CD14-positive monocyte (primary cell): ENCODE results near the gene CES3. TPM values are rescaled to one million over a fixed set of nuclear protein-coding genes. Genes with fewer than 3 reads are reported as not detected.

Experiments used
- DNase-seq, 3 donors: peaks; one replicate each; pipeline ENCODE4 v3.0.0-alpha.2; 2011 to 2022
- H2AFZ ChIP-seq: 2 replicates; pipeline ENCODE4 v1.6.0; 2012; ENCODE audit warnings: mild to moderate bottlenecking, low read depth, low read length, inconsistent platforms; ENCODE audit not compliant: insufficient read depth, poor library complexity, severe bottlenecking
- H3K27ac ChIP-seq, 2 donors: 1 replicate in 1 of 2; 2 replicates in 1 of 2; pipeline ENCODE4 v1.5.1; 2012 to 2013; ENCODE audit warnings: low read length in 2 of 2, control low read depth in 1 of 2, inconsistent platforms in 1 of 2, low read depth in 1 of 2, mild to moderate bottlenecking in 1 of 2
- H3K27me3 ChIP-seq, 2 donors: one replicate each; pipeline versions ENCODE4 v1.6.0 to v1.6.1; 2011 to 2013; ENCODE audit warnings: low read length in 2 of 2; ENCODE audit not compliant: control insufficient read depth in 2 of 2, insufficient read depth in 2 of 2
- H3K36me3 ChIP-seq, 2 donors: replicated peaks in 1 of 2; 1 replicate in 1 of 2; 2 replicates in 1 of 2; pipeline versions ENCODE4 v1.5.1 to v1.6.1; 2012 to 2013; ENCODE audit warnings: low read length in 2 of 2, control low read depth in 1 of 2, inconsistent platforms in 1 of 2, mild to moderate bottlenecking in 1 of 2; ENCODE audit not compliant: insufficient read depth in 2 of 2, control insufficient read depth in 1 of 2
- H3K4me1 ChIP-seq, 2 donors: 1 replicate in 1 of 2; 2 replicates in 1 of 2; pipeline versions ENCODE4 v1.5.1 to v1.6.1; 2012 to 2013; ENCODE audit warnings: low read length in 2 of 2, control low read depth in 1 of 2, inconsistent platforms in 1 of 2, mild to moderate bottlenecking in 1 of 2, moderate library complexity in 1 of 2; ENCODE audit not compliant: insufficient read depth in 2 of 2, control insufficient read depth in 1 of 2
- H3K4me2 ChIP-seq: replicated peaks from 2 replicates; pipeline ENCODE3; 2012; ENCODE audit warnings: low read length, moderate library complexity, mild to moderate bottlenecking; ENCODE audit not compliant: poor library complexity, severe bottlenecking; ENCODE audit errors: extremely low read depth
- H3K4me3 ChIP-seq, 3 experiments: fragments of 200-600 bp in 1 of 3; sonication (generic) in 1 of 3; replicated peaks in 1 of 3; 1 replicate in 2 of 3; 2 replicates in 1 of 3; pipeline ENCODE4 v1.5.1; 2011 to 2013; ENCODE audit warnings: low read length in 3 of 3, mild to moderate bottlenecking in 3 of 3, control low read depth in 2 of 3, low read depth in 2 of 3, inconsistent platforms in 1 of 3, moderate library complexity in 1 of 3
- H3K79me2 ChIP-seq: 2 replicates; pipeline ENCODE4 v1.6.0; 2012; ENCODE audit warnings: mild to moderate bottlenecking, control low read depth, inconsistent platforms, low read length, moderate library complexity; ENCODE audit not compliant: insufficient read depth
- H3K9ac ChIP-seq: 2 replicates; pipeline ENCODE4 v1.6.0; 2017; ENCODE audit warnings: low read length, mild to moderate bottlenecking; ENCODE audit not compliant: insufficient read depth, poor library complexity, severe bottlenecking
- H3K9me3 ChIP-seq, 2 donors: replicated peaks in 1 of 2; 1 replicate in 1 of 2; 2 replicates in 1 of 2; pipeline versions ENCODE4 v1.5.1 to v1.6.1; 2012 to 2013; ENCODE audit warnings: low read length in 2 of 2, control low read depth in 1 of 2; ENCODE audit not compliant: control insufficient read depth in 1 of 2, insufficient read depth in 1 of 2
- H4K20me1 ChIP-seq: 2 replicates; pipeline ENCODE4 v1.6.0; 2012; ENCODE audit warnings: mild to moderate bottlenecking, low read length, control low read depth, moderate library complexity; ENCODE audit not compliant: insufficient read depth
- H3K27ac Mint-ChIP-seq, 7 donors: one replicate each; pipeline ENCODE4 v1.8.0; 2020; ENCODE audit warnings: mild to moderate bottlenecking in 7 of 7, mixed read lengths in 7 of 7, moderate library complexity in 6 of 7, inconsistent platforms in 2 of 7
- H3K27me3 Mint-ChIP-seq, 3 donors: one replicate each; pipeline ENCODE4 v1.8.0; 2021 to 2022; ENCODE audit warnings: low read depth in 3 of 3, mild to moderate bottlenecking in 3 of 3, mixed read lengths in 3 of 3, moderate library complexity in 3 of 3, inconsistent platforms in 1 of 3
- H3K36me3 Mint-ChIP-seq, 2 donors: one replicate each; pipeline ENCODE4 v1.8.0; 2020; ENCODE audit warnings: mixed read lengths in 2 of 2, inconsistent platforms in 1 of 2, mild to moderate bottlenecking in 1 of 2
- H3K4me1 Mint-ChIP-seq: one replicate; pipeline ENCODE4 v1.8.0; 2020; ENCODE audit warnings: mild to moderate bottlenecking, mixed read lengths
- H3K4me3 Mint-ChIP-seq, 2 donors: one replicate each; pipeline ENCODE4 v1.8.0; 2020; ENCODE audit warnings: mild to moderate bottlenecking in 2 of 2, mixed read lengths in 2 of 2, moderate library complexity in 1 of 2
- H3K9me3 Mint-ChIP-seq, 7 donors: one replicate each; pipeline ENCODE4 v1.8.0; 2020 to 2022; ENCODE audit warnings: mixed read lengths in 7 of 7, mild to moderate bottlenecking in 6 of 7, moderate library complexity in 6 of 7, inconsistent platforms in 2 of 7
- CTCF ChIP-seq: fragments of 200-600 bp; IDR thresholded peaks from one replicate; pipeline ENCODE4 v1.8.0; 2022; ENCODE audit warnings: antibody characterized with exemption, mild to moderate bottlenecking
- WGBS: methylation state at CpG from one replicate; pipeline ENCODE4 v1.1.5; 2013; ENCODE audit warnings: missing lambda C conversion rate; ENCODE audit not compliant: insufficient coverage; 5-methylcytosine and 5-hydroxymethylcytosine counted together
- intact Hi-C, 2 donors: fragments of 100-400 bp; cut with micrococcal nuclease; formaldehyde crosslinking; loops; one replicate each; pipeline versions ENCODE4 v1.15.0 to v1.15.1; 2023
- polyA plus RNA-seq, 3 donors: library from polyadenylated mRNA; depleted of rRNA in 1 of 3; unstranded in 2 of 3; stranded (reverse) in 1 of 3; fragments of 300-500 nt in 2 of 3; fragments of >200 nt in 1 of 3; fragmentation: Illumina TruSeq in 2 of 3; gene quantifications; 1 replicate in 2 of 3; 2 replicates in 1 of 3; pipeline ENCODE4 v1.2.3, GENCODE V29; 2012 to 2021

CES3 gene
- polyA plus RNA-seq, 3 donors, result 0.48 TPM; not detected in 2

GRCh38 chr16:67013823-67014633 lies 53.0 kb downstream of the CES3 start:
- H3K36me3 ChIP-seq, result no peaks in the 10 kb centered on the region
- H3K79me2 ChIP-seq, result no peaks in the 10 kb centered on the region
- H3K27me3 Mint-ChIP-seq, result peaks cover 45 to 54% (median 49%) of the 10 kb centered on the region in 3 donors
- H3K27ac ChIP-seq, result no peak overlapping the region
- H3K27ac Mint-ChIP-seq, result no peak overlapping the region
- H3K9me3 Mint-ChIP-seq, result peaks cover 0 to 7% (median 2%) of the 10 kb centered on the region in 7 donors
- peak overlapping the region; percentile 21 to 72 (median 29) for H3K4me3 ChIP-seq
- H3K4me1 ChIP-seq, result peaks cover 8 to 14% of the 10 kb centered on the region in 2 donors
- peak overlapping the region; percentile 73 for H3K4me2 ChIP-seq
- H3K9ac ChIP-seq, result peak overlapping the region; percentile 64
- peaks cover 10% of the 10 kb centered on the region for H3K4me1 Mint-ChIP-seq
- peaks cover 0 to 3% of the 10 kb centered on the region in 2 donors for H3K36me3 Mint-ChIP-seq
- intact Hi-C loops, result no loop called here
- under 1% methylated on average over 67 of the region's 70 CpGs for WGBS
- H3K27me3 ChIP-seq, result peaks cover 14 to 48% of the 10 kb centered on the region in 2 donors
- H4K20me1 ChIP-seq, result no peaks in the 10 kb centered on the region
- H2AFZ ChIP-seq, result peak overlapping the region; percentile 80
- H3K4me3 Mint-ChIP-seq, result peak overlapping the region; percentile 76 to 90
- H3K9me3 ChIP-seq, result peaks cover 0 to 7% of the 10 kb centered on the region in 2 donors
- TF ChIP-seq CTCF, result peak; percentile 41
- peak in 2 of 3 donors; percentile 11 to 28 for DNase-seq

- 100% methylated on average over 1 of the region's 6 CpGs for WGBS
- intact Hi-C loops, result loop anchor here (5.0 kb wide), 1 partner anchor 143 kb away; the partner anchor contains the start of genes FBXL8 (in 2 of the 2) and TRADD (in 2 of the 2)
- H3K27ac Mint-ChIP-seq, result peak overlapping the region in 1 of 7 donors; percentile 66
- peaks cover 45 to 52% (median 49%) of the 10 kb centered on the region in 3 donors for H3K27me3 Mint-ChIP-seq
- H3K4me3 Mint-ChIP-seq, result peak overlapping the region in 1 of 2 donors; percentile 90
- peaks cover 8 to 14% of the 10 kb centered on the region in 2 donors for H3K4me1 ChIP-seq
- H3K4me3 ChIP-seq, result peak overlapping the region in 2 of 3 experiments; percentile 29 to 72
- no peak for TF ChIP-seq CTCF
- no peak overlapping the region for H3K27ac ChIP-seq
- H4K20me1 ChIP-seq, result no peaks in the 10 kb centered on the region
- H3K36me3 Mint-ChIP-seq, result peaks cover 0 to 3% of the 10 kb centered on the region in 2 donors
- peaks cover 0 to 7% of the 10 kb centered on the region in 2 donors for H3K9me3 ChIP-seq
- H3K4me1 Mint-ChIP-seq, result peaks cover 10% of the 10 kb centered on the region
- DNase-seq, result no peak
- peaks cover 0 to 7% (median 2%) of the 10 kb centered on the region in 7 donors for H3K9me3 Mint-ChIP-seq
- H3K36me3 ChIP-seq, result no peaks in the 10 kb centered on the region
- H3K79me2 ChIP-seq, result no peaks in the 10 kb centered on the region
- peak overlapping the region; percentile 73 for H3K4me2 ChIP-seq
- no peak overlapping the region for H3K9ac ChIP-seq
- H3K27me3 ChIP-seq, result peaks cover 14 to 48% of the 10 kb centered on the region in 2 donors
- H2AFZ ChIP-seq, result peak overlapping the region; percentile 80
Measured at GRCh38 chr16:67014634-67015312, 53.7 kb downstream of the CES3 start.
